Natural killer cell (primary cell): ENCODE measurements around the gene PFKFB3. TPM values are rescaled to one million over a fixed set of nuclear protein-coding genes. Genes with fewer than 3 reads are reported as not detected.
A peak's percentile ranks its signal among the peaks of the same experiment; 100 is the strongest.

Experiments
- ATAC-seq, 3 donors: fragments of 150-1000 bp in 2 of 3; fragments of 200-7000 bp in 1 of 3; cut with Tn5 transposase; 1 replicate in 1 of 3; 2 replicates in 2 of 3; pipeline ENCODE4 v1.10.0; 2021; ENCODE audit warnings: mild to moderate bottlenecking in 2 of 3, moderate library complexity in 2 of 3
- DNase-seq, 2 donors: peaks; one replicate each; pipeline versions ENCODE4 v3.0.0 to v3.0.0-alpha.2; 2013 to 2021; ENCODE audit warnings: mixed read lengths in 1 of 2
- H3K27ac ChIP-seq: one replicate; pipeline ENCODE4 v1.5.1; 2013; ENCODE audit warnings: mild to moderate bottlenecking, low read length
- H3K27me3 ChIP-seq: one replicate; pipeline ENCODE4 v1.6.1; 2013; ENCODE audit warnings: low read length; ENCODE audit not compliant: control insufficient read depth, insufficient read depth
- H3K36me3 ChIP-seq: one replicate; pipeline ENCODE4 v1.6.1; 2013; ENCODE audit warnings: low read length; ENCODE audit not compliant: control insufficient read depth, insufficient read depth
- H3K4me1 ChIP-seq: one replicate; pipeline ENCODE4 v1.6.1; 2013; ENCODE audit warnings: low read length; ENCODE audit not compliant: control insufficient read depth, insufficient read depth
- H3K4me3 ChIP-seq: one replicate; pipeline ENCODE4 v1.5.1; 2013; ENCODE audit warnings: low read length
- H3K9me3 ChIP-seq: one replicate; pipeline ENCODE4 v1.6.1; 2013; ENCODE audit warnings: low read length; ENCODE audit not compliant: control insufficient read depth, insufficient read depth
- H3K27ac Mint-ChIP-seq, 2 donors: one replicate each; pipeline ENCODE4 v1.8.0; 2022; ENCODE audit warnings: mild to moderate bottlenecking in 2 of 2, mixed read lengths in 2 of 2, moderate library complexity in 1 of 2
- H3K27me3 Mint-ChIP-seq, 2 donors: one replicate each; pipeline ENCODE4 v1.8.0; 2022; ENCODE audit warnings: low read depth in 2 of 2, mixed read lengths in 2 of 2
- H3K36me3 Mint-ChIP-seq: one replicate; pipeline ENCODE4 v1.8.0; 2022; ENCODE audit warnings: mixed read lengths
- H3K4me1 Mint-ChIP-seq, 2 donors: one replicate each; pipeline ENCODE4 v1.8.0; 2022; ENCODE audit warnings: mixed read lengths in 2 of 2
- H3K4me3 Mint-ChIP-seq: one replicate; pipeline ENCODE4 v1.8.0; 2022; ENCODE audit warnings: mild to moderate bottlenecking, moderate library complexity, mixed read lengths
- H3K9me3 Mint-ChIP-seq, 2 donors: one replicate each; pipeline ENCODE4 v1.8.0; 2022; ENCODE audit warnings: mixed read lengths in 2 of 2
- CTCF ChIP-seq: fragments of 200-600 bp; IDR thresholded peaks from one replicate; pipeline ENCODE4 v1.8.0; 2022; ENCODE audit warnings: antibody characterized with exemption
- WGBS: methylation state at CpG from one replicate; pipeline ENCODE4 v1.1.7; 2013; ENCODE audit warnings: missing lambda C conversion rate; ENCODE audit not compliant: insufficient coverage; 5-methylcytosine and 5-hydroxymethylcytosine counted together
- intact Hi-C: fragments of 100-400 bp; cut with micrococcal nuclease; formaldehyde crosslinking; loops from one replicate; pipeline ENCODE4 v1.14.2; 2022
- total RNA-seq, 4 donors: library from RNA; stranded (reverse); fragments of 120-200 nt in 1 of 4; gene quantifications; one replicate each; pipeline versions ENCODE4 v1.2.3 to v1.2.4, GENCODE V29; 2013 to 2022

PFKFB3 gene
- total RNA-seq, 3 donors from 2014 or later (not counting 1 experiment from before 2014, with no cell fraction given) = 33.4 to 59.7 (median 39.0) TPM

- ATAC-seq (peak; percentile 85 to 92 (median 87)), DNase-seq (peak; percentile 73 to 94)
- H3K27me3 ChIP-seq = no peaks in the 10 kb centered on the region
- H3K4me1 ChIP-seq = peaks cover 37% of the 10 kb centered on the region
- TF ChIP-seq CTCF = no peak
- peak overlapping the region; percentile 78 for H3K4me3 Mint-ChIP-seq
- WGBS = 49% methylated on average over 29 of the region's 29 CpGs
- peak overlapping the region; percentile 2 for H3K4me3 ChIP-seq
- no peaks in the 10 kb centered on the region for H3K36me3 Mint-ChIP-seq
- H3K9me3 Mint-ChIP-seq = no peaks in the 10 kb centered on the region
- peak overlapping the region; percentile 92 to 94 for H3K27ac Mint-ChIP-seq
- H3K27me3 Mint-ChIP-seq = no peaks in the 10 kb centered on the region
- H3K4me1 Mint-ChIP-seq = peaks cover 20 to 27% of the 10 kb centered on the region in 2 donors
- intact Hi-C loops = no loop called here
- H3K9me3 ChIP-seq = no peaks in the 10 kb centered on the region
- H3K36me3 ChIP-seq = no peaks in the 10 kb centered on the region
- peak overlapping the region; percentile 72 for H3K27ac ChIP-seq
These were observed 72.6 kb downstream of the PFKFB3 start for GRCh38 chr10:6275022-6275997.

DNA sequence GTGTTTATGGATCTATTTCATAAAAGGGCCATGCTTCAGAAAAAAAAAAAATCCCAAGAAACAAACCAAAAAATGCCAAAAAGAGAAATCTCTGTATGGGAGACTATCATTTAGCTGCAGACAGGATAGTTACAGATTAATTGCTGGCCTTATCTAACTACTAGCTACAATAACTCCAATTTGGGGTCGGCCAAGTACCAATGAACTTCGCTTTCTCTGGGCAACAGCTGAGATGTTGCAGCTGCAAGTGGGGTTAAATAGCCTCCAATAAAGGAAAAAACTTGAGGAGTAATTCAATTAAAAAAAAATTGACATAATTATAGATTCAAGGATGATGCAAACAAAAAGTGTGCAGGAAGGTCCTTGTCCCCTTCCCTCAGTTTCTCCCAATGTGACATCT lies 73.6 kb downstream of the PFKFB3 start:
- H3K27ac ChIP-seq = no peak overlapping the region
- H3K9me3 ChIP-seq = no peaks in the 10 kb centered on the region
- no peak for TF ChIP-seq CTCF
- intact Hi-C loops = no loop called here
- Mint-ChIP-seq H3K9me3 (no peaks in the 10 kb centered on the region), H3K4me3 (peak overlapping the region; percentile 78), H3K36me3 (no peaks in the 10 kb centered on the region), H3K4me1 (peaks cover 10 to 20% of the 10 kb centered on the region in 2 donors), H3K27me3 (no peaks in the 10 kb centered on the region), H3K27ac (peak overlapping the region in 1 of 2 donors; percentile 3)
- no peaks in the 10 kb centered on the region for H3K27me3 ChIP-seq
- no peaks in the 10 kb centered on the region for H3K36me3 ChIP-seq
- no CpG with 5 or more reads among the region's 2 CpGs for WGBS
- peaks cover 29% of the 10 kb centered on the region for H3K4me1 ChIP-seq
- DNase-seq = no peak
- no peak for ATAC-seq
- H3K4me3 ChIP-seq = no peak overlapping the region

GRCh38 chr10:6278519-6279120 lies 75.9 kb downstream of the PFKFB3 start:
- H3K4me1 Mint-ChIP-seq = peaks cover 6 to 16% of the 10 kb centered on the region in 2 donors
- no peaks in the 10 kb centered on the region for H3K36me3 Mint-ChIP-seq
- H3K27me3 ChIP-seq = no peaks in the 10 kb centered on the region
- no peak overlapping the region for H3K27ac Mint-ChIP-seq
- intact Hi-C loops = no loop called here
- no peaks in the 10 kb centered on the region for H3K36me3 ChIP-seq
- 90% methylated on average over 9 of the region's 9 CpGs for WGBS
- TF ChIP-seq CTCF = no peak
- no peaks in the 10 kb centered on the region for H3K27me3 Mint-ChIP-seq
- no peak overlapping the region for H3K4me3 ChIP-seq
- no peak overlapping the region for H3K4me3 Mint-ChIP-seq
- H3K9me3 Mint-ChIP-seq = no peaks in the 10 kb centered on the region
- H3K27ac ChIP-seq = no peak overlapping the region
- H3K9me3 ChIP-seq = no peaks in the 10 kb centered on the region
- DNase-seq = no peak
- peaks cover 21% of the 10 kb centered on the region for H3K4me1 ChIP-seq
- ATAC-seq = no peak
